Measurements from ENCODE around the gene PRRT1. TPM values are rescaled to one million over a fixed set of nuclear protein-coding genes. Genes with fewer than 3 reads are reported as not detected.

PRRT1 gene
- under 1 TPM; 0.34 to 0.67 TPM for total RNA-seq

DNA sequence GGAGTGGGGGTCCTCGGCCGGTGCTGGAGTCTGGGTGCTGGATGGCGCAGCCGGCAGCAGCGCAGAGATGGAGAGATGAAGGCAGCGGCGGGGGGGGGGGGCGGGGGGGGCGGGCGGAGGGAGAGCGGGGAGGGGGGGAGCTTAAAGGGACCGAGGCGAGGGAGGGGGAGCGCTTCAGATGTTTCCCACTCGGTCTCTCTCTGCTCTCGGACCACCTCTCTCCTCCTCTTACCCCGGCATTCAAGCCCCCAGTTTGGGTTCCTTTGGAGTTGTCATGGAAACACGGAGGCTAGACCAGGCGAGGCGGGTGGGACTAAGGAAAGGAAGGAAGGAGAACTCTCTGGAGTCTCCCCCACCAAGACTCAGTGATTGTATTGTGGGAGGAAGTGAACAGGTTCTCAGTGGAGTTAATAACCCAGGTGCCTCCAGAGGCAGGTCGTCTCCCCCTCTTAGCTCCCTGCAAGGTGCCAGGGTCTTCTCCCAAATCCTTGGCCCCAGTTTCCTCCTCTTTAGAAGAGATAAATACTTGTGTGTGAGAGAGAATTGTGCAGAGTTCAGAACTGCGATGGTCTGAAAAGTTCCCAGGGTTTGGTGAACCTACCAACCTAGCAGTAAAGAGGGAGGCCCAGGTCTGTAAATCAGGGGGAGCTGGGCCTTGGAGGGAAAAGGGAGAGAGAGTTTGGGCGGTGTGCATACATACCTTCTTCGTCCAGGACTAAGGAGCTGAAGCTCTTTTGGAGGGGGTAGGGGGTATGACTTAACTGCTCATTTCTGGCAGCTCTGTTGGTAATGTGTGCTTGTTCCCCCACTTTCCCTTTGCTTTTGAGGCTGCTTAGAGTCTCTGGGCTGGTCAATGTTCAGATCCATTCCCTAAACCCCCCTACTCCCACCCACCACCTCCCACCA is at the start of gene PRRT1:
Gene PRRT1, minus strand, starts transcription at position 77 of the 906 bp plus-strand sequence. CDS start 112 bp downstream, outside the sequence.

DNA sequence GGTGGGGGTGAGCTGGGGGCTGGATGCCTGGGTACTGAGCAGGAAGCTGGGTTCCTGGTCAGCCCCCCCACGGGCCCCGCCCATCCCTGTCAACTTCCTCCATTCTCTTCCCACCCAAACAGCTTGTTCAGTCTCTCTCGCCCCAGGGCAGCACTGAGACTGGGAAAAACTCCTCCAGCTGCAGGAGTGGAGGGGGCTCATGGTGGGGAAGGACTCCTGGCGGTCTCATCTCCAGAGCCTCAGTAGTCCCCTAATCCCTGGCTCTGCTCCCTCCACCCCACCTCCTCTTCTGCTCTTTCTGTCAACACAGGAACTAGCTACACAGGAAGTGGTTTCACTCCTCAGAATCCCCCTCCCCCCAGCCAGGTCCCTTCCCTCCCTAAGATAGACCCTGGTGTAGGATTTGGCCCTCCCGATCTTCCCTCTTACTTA is 40.9 kb upstream of the PRRT1 start, which contains the start of gene GPSM3:
Gene GPSM3, minus strand, starts transcription at position 36 of the 432 bp plus-strand sequence. CDS start 130 bp downstream, outside the sequence.

GRCh38 chr6:32190054-32190851 is 38.5 kb upstream of the PRRT1 start, which contains the start of gene PBX2:
Gene PBX2 (minus strand): TSS chr6:32190202. CDS start chr6:32189915, 287 bp downstream.

GRCh38 chr6:32184084-32184640 is 32.4 kb upstream of the PRRT1 start, which contains the start of gene AGER:
Gene AGER (minus strand): TSS chr6:32184253. CDS start chr6:32184222, 31 bp downstream.

DNA sequence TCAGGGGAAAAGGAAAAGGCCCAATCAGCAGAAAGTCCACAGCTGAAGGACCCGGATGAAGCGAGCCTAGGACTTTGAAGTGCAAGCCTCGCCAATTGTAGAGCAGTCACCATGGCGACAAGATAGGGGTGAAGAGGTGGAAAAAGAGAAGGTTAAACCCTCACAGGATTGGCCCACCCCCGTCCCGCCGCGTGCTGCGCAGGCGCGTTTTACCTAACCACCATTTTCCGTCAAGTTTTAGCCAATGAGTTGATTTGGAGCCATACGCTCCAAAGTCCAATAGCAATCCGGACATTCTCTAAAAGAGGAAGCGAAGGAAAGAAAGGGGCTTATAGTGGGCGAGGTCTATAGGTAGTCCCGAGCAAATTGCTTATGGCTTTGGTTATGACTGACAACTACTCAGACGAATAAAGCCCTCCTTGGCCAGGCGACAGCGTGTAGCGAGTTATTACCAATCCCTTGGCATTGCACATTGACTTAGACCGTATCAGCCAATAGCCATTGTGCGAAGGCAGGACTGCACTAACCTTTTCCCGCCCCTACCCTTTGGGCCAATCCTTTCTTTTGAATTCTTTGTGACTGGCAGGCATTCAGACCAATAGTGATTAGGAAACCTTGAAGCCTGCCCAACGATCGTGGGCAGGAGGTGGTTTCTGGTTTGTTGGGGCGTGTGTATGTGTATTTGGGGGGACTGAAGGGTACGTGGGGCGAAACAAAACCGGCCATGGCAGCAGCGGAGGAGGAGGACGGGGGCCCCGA is 26.2 kb upstream of the PRRT1 start, which contains the start of gene RNF5:
Gene RNF5, plus strand, starts transcription at position 618 of the 759 bp plus-strand sequence. Its CDS starts 107 bp downstream, at position 725.

GRCh38 chr6:32175711-32176475 is 24.2 kb upstream of the PRRT1 start, which contains the start of gene AGPAT1:
Gene AGPAT1 (minus strand): TSS chr6:32176084. CDS start chr6:32171496, 4,588 bp downstream.

DNA sequence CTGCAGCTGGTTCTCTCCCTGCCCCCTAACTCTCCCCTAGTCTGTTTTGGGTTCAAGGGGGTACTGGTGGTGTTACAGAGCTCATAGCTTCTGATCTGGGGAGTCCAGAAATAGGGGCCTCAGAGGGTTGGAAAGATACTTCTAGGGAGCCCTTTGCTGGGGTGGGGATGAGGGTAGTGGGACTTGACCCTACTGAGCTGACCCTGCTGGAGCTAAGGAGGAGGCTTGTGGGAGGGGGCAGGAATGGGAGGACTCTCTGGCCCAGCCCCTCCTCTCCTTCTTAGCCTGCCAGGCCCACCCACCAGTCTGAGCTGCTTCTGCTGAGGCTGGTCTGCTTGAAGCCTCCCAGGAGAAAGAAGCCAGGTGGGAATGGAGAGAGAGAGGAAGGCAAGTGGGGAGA is 12.6 kb upstream of the PRRT1 start, which contains the start of gene EGFL8:
Gene EGFL8, plus strand, starts transcription at position 301 of the 400 bp plus-strand sequence. CDS start 1,571 bp downstream, outside the sequence.

DNA sequence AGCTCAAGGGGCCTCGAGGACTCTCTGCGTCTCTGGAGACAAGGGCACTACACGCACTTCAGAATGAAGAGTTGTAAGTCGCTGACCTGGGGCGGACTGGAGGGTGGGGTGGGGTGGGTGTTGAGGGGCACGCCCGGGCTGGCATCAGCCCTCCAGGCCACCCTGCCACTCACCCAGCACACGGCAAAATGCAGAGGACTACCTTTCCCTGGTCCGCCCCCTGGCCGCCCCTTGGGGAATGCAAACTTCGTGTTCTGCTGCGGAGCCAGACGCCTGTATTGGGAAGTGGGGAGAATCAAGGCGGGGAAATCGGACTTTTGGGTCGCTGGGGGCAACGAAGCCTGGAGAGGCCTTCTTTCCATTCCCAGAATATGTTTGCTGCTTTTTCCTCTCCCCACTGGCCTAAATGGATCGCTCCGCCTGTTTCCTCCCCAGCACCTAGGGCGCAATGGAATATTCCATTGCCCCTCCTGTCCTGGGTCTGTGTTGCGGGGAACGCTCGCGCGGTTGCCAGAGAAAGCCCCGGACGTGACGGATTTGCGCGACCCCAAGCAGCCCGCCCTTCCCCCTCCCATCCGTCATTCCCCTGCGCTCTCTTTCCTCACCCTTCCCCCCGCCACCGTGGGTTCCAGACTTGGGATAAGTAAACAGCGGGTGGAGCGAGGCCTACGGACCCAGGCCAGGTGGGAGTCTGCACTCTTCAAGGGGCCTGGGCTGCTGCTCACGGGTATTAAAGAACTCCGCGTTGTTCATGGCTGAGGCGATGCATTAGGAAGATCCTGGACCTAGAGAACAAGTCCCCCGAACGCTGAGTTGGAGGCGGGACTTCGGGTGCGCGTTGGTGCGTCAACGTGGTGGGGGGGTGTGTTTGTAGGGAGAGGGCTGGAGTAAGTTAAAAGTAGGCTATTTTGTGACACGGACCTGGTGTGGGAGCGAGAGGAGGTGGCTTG is 2.1 kb upstream of the PRRT1 start, which contains the start of gene PPT2:
Gene PPT2, plus strand, starts transcription at position 578 of the 950 bp plus-strand sequence. CDS start 454 bp downstream, outside the sequence.

GRCh38 chr6:32127717-32128592 is 23.8 kb downstream of the PRRT1 start, which contains the start of gene ATF6B:
Gene ATF6B (minus strand): TSS chr6:32128246. CDS start chr6:32128207, 39 bp downstream.

GRCh38 chr6:32109114-32109764 is 42.5 kb downstream of the PRRT1 start, which contains the start of gene TNXB:
Gene TNXB (minus strand): TSS chr6:32109338. CDS start chr6:32098198, 11,140 bp downstream.

Small RNA genes lying within 50 kb of the gene (small RNA-seq; reads per million reads assigned to genes)
- gene AL662884.1 (0 reads per million in 2 donors), gene MIR6833 (0 reads per million in 2 donors)

Other genes with a start within 250 kb of the PRRT1 start
- 1 to 10 TPM; 1.7 to 3.0 TPM for gene ZBTB12, start 249.9 kb downstream of the PRRT1 start, total RNA-seq
- gene C2, start 224.2 kb downstream of the PRRT1 start, total RNA-seq, result 1 to 10 TPM; 2.4 to 3.7 TPM
- 1 to 10 TPM; 1.7 to 4.1 TPM for gene CFB, start 205.8 kb downstream of the PRRT1 start, total RNA-seq
- gene NELFE, start 193.0 kb downstream of the PRRT1 start, total RNA-seq, result 100 to 1,000 TPM in 1 of 2 donors, 10 to 100 TPM in 1; 73.6 to 114 TPM
- 10 to 100 TPM; 50.6 to 54.4 TPM for gene SKIC2, start 192.8 kb downstream of the PRRT1 start, total RNA-seq
- gene DXO, start 179.8 kb downstream of the PRRT1 start, total RNA-seq, result 10 to 100 TPM; 13.1 to 16.0 TPM
- 1 to 10 TPM in 1 of 2 donors, under 1 TPM in 1; 0.33 to 1.4 TPM for gene C4A, start 169.9 kb downstream of the PRRT1 start, total RNA-seq
- 1 to 10 TPM in 1 of 2 donors, under 1 TPM in 1; 0.67 to 1.4 TPM for gene C4B, start 137.1 kb downstream of the PRRT1 start, total RNA-seq
- gene CYP21A2, start 113.5 kb downstream of the PRRT1 start, total RNA-seq, result not detected
- gene TNXB, start 42.6 kb downstream of the PRRT1 start, total RNA-seq, result under 1 TPM; under 0.01 TPM
- 10 to 100 TPM; 23.6 to 29.3 TPM for gene ATF6B, start 23.7 kb downstream of the PRRT1 start, total RNA-seq
- 10 to 100 TPM in 1 of 2 donors, 1 to 10 TPM in 1; 9.6 to 14.7 TPM for gene FKBPL, start 21.7 kb downstream of the PRRT1 start, total RNA-seq
- gene PPT2, start 2.2 kb upstream of the PRRT1 start, total RNA-seq, result 10 to 100 TPM; 50.0 to 60.2 TPM
- gene EGFL8, start 12.7 kb upstream of the PRRT1 start, total RNA-seq, result 10 to 100 TPM; 31.6 to 55.4 TPM
- 10 to 100 TPM; 67.9 to 76.4 TPM for gene AGPAT1, start 24.1 kb upstream of the PRRT1 start, total RNA-seq
- gene RNF5, start 26.5 kb upstream of the PRRT1 start, total RNA-seq, result 10 to 100 TPM; 44.3 to 45.4 TPM
- under 1 TPM; under 0.01 to 0.69 TPM for gene AGER, start 32.3 kb upstream of the PRRT1 start, total RNA-seq
- 10 to 100 TPM; 33.0 to 36.3 TPM for gene PBX2, start 38.3 kb upstream of the PRRT1 start, total RNA-seq
- 10 to 100 TPM in 1 of 2 donors, 1 to 10 TPM in 1; 8.6 to 13.3 TPM for gene GPSM3, start 40.7 kb upstream of the PRRT1 start, total RNA-seq
- 1 to 10 TPM; 2.8 to 3.0 TPM for gene NOTCH4, start 72.1 kb upstream of the PRRT1 start, total RNA-seq
- gene TSBP1, start 220.0 kb upstream of the PRRT1 start, total RNA-seq, result not detected